Fibroblast of skin of right biceps (primary cell): ENCODE data around the gene NUPR1.
A peak's percentile ranks its signal among the peaks of the same experiment; 100 is the strongest.
"Not testable (repeated sequence)": the region's sequence is repeated elsewhere in the genome, so short reads cannot be mapped to it uniquely, and the experiment has no call there.

ENCODE experiments used
- DNase-seq: peaks from one replicate; pipeline ENCODE4 v3.0.0-alpha.2; 2013

Gene NUPR1

GRCh38 chr16:28497861-28498599 is 40.7 kb downstream of the NUPR1 start:
- no peak for DNase-seq

- no peak for DNase-seq
Observed at GRCh38 chr16:28497386-28497785, 41.4 kb downstream of the NUPR1 start.

- no peak for DNase-seq
Observed at GRCh38 chr16:28496844-28497243, 41.9 kb downstream of the NUPR1 start.

GRCh38 chr16:28495795-28496749 is 42.7 kb downstream of the NUPR1 start:
- DNase-seq, result no peak

GRCh38 chr16:28495098-28495793 is 43.5 kb downstream of the NUPR1 start:
- DNase-seq, result no peak

- no peak for DNase-seq
Observed at GRCh38 chr16:28494121-28494851, 44.5 kb downstream of the NUPR1 start, which contains the start of gene APOBR. TSS of gene APOBR (plus strand) at chr16:28494643. CDS start at chr16:28494682, 39 bp downstream.

- no peak for DNase-seq
Observed at GRCh38 chr16:28492511-28492910, 46.3 kb downstream of the NUPR1 start.

- peak; percentile 95 for DNase-seq
Observed at GRCh38 chr16:28491970-28492474, 46.8 kb downstream of the NUPR1 start, which contains the start of gene CLN3. TSS of gene CLN3 (minus strand) at chr16:28492074. CDS start at chr16:28491759, 315 bp downstream.

GRCh38 chr16:28491230-28491969 is 47.4 kb downstream of the NUPR1 start:
- peak; percentile 8 for DNase-seq

- DNase-seq, result no peak
Observed at GRCh38 chr16:28486266-28486665, 52.5 kb downstream of the NUPR1 start.

- DNase-seq, result not testable (repeated sequence)
Observed at GRCh38 chr16:28483361-28483760, 55.4 kb downstream of the NUPR1 start.
